Measurements from ENCODE around the gene OCA2. TPM values are rescaled to one million over a fixed set of nuclear protein-coding genes. Genes with fewer than 3 reads are reported as not detected.

The OCA2 gene
- total RNA-seq, 4 donors from 2014 or later: 7.0 to 53.1 (median 20.4) TPM

DNA sequence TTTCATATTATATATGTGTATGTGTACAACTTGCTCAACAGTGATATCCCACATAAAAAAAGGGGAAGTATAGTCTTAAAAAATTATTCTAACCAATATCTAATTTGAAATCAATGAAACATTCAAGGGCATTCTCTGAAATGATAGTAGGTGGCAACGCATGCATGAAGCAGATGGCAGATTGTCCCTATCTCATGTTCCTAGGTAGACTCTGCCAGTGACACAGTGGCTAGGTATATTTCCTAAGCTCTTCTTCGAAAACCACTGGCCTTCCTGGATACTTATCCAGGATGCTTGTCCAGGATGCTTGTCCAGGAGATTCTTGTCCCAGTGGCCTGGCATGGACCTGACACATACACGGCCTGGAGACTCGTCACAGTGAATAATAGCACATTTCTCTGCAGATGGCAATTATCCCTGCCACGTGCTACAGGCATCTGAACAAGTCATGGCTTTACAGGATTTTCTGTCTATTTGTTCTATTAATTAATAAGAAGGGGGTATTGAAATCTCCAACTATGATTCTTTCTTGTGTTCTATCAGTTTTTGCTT lies 54.9 kb downstream of the OCA2 start:
- no peaks in the 10 kb centered on the region for H3K4me1 ChIP-seq
- no peak overlapping the region for H3K27ac ChIP-seq
- 77% methylated on average over 5 of the region's 5 CpGs for WGBS
- H3K4me3 ChIP-seq: no peak overlapping the region
- TF ChIP-seq, protein P1, sequence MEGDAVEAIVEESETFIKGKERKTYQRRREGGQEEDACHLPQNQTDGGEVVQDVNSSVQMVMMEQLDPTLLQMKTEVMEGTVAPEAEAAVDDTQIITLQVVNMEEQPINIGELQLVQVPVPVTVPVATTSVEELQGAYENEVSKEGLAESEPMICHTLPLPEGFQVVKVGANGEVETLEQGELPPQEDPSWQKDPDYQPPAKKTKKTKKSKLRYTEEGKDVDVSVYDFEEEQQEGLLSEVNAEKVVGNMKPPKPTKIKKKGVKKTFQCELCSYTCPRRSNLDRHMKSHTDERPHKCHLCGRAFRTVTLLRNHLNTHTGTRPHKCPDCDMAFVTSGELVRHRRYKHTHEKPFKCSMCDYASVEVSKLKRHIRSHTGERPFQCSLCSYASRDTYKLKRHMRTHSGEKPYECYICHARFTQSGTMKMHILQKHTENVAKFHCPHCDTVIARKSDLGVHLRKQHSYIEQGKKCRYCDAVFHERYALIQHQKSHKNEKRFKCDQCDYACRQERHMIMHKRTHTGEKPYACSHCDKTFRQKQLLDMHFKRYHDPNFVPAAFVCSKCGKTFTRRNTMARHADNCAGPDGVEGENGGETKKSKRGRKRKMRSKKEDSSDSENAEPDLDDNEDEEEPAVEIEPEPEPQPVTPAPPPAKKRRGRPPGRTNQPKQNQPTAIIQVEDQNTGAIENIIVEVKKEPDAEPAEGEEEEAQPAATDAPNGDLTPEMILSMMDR (IDR thresholded peaks at IDR 0.05): no peak
- no peak for TF ChIP-seq POLR2A (IDR thresholded peaks at IDR 0.05)
- no peak for TF ChIP-seq POLR2AphosphoS5 (IDR thresholded peaks at IDR 0.05)
- TF ChIP-seq EP300 (IDR thresholded peaks at IDR 0.05): no peak
- no peak for DNase-seq (ENCODE audit: low spot score in 2 of 2)
- H3K9me3 ChIP-seq: no peaks in the 10 kb centered on the region
- no peaks in the 10 kb centered on the region for H3K36me3 ChIP-seq
- no peaks in the 10 kb centered on the region for H3K27me3 ChIP-seq

DNA sequence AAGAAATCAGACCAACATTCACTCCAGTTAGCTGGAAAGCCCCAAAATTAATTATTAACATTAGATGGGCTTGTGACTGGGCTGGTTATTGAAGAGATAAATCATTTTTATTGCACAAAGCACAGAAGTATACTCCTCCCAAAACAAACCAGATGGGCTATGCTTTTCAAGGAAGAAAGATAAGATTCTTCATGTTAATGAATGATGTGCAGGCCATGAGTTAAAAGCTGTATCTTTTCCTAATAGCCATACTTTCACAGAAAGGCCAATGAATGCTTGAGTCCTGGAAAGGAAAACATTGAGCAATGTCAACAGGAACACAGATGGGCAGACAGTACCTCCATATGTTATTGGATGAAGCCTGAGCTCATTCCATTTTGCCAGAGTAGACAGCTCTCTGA lies 55.4 kb downstream of the OCA2 start:
- no peaks in the 10 kb centered on the region for H3K9me3 ChIP-seq
- no peak for DNase-seq (ENCODE audit: low spot score in 2 of 2)
- TF ChIP-seq EP300 (IDR thresholded peaks at IDR 0.05) (no peak), POLR2A (IDR thresholded peaks at IDR 0.05) (no peak), POLR2AphosphoS5 (IDR thresholded peaks at IDR 0.05) (no peak)
- TF ChIP-seq, protein P1 (IDR thresholded peaks at IDR 0.05): no peak

DNA sequence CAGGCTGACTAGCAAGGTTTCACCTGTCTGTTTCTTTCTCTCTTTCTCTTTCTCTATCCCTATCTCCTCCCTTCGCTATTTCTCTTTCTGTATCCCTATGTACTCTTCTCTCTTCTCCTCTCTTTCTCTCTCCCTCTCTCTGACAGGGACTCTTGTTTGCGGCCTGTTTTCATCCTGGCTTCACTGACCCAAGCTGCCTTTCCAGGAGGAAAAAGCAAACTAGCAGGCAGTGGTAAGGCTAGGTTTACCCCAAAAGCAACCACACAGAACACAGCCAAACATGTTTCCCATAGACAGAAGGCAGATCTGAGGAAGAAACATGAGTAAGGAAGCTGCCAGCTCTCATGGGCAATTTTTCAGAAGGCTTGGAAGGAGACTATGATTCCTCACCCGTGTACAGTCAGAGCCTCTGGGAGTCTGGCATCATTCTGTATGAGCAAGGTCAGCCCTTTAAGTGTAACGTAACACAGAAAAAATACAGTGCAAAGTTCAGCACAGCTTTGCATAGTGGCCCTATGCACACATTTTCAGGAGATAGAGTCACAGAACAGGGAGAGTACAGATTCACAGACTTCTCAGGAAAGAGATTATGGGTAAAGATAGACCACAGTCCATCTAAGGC lies 61.0 kb downstream of the OCA2 start:
- TF ChIP-seq EP300 (IDR thresholded peaks at IDR 0.05) (no peak), POLR2AphosphoS5 (IDR thresholded peaks at IDR 0.05) (no peak), POLR2A (IDR thresholded peaks at IDR 0.05) (no peak)
- TF ChIP-seq, protein P1 (IDR thresholded peaks at IDR 0.05): no peak
- Histone ChIP-seq H3K27ac (no peak overlapping the region), H3K4me1 (no peaks in the 10 kb centered on the region), H3K9me3 (no peaks in the 10 kb centered on the region), H3K4me3 (no peak overlapping the region), H3K27me3 (no peaks in the 10 kb centered on the region), H3K36me3 (no peaks in the 10 kb centered on the region)
- DNase-seq (ENCODE audit: low spot score in 2 of 2): no peak
- WGBS: 69% methylated on average over 4 of the region's 4 CpGs

More for the DNA sequence above, 55.4 kb downstream of the OCA2 start:
- Histone ChIP-seq H3K27ac (no peak overlapping the region), H3K4me3 (no peak overlapping the region), H3K4me1 (no peaks in the 10 kb centered on the region), H3K27me3 (no peaks in the 10 kb centered on the region), H3K36me3 (no peaks in the 10 kb centered on the region)

DNA sequence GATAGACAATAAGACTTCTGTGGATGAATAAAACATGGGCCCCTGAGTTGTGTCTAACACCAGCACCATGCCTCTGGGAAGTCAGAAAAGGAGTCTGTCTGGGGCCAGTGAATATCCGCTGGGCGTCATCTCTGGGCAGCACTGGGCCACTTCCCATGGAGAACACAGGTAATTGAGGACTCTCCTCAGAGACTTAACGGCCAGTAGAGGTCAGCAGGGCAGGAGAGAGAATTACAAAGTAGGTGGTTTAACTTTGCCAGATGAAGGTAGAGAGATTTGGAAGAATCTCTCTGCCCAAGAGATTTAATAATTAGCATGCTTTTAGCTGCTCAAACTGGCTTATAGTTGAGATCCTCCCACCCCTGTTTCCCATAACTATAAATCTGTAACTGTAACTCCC lies 65.7 kb downstream of the OCA2 start:
- H3K27me3 ChIP-seq: no peaks in the 10 kb centered on the region
- no peak for DNase-seq (ENCODE audit: low spot score in 2 of 2)
- TF ChIP-seq POLR2A (IDR thresholded peaks at IDR 0.05) (no peak), EP300 (IDR thresholded peaks at IDR 0.05) (no peak), POLR2AphosphoS5 (IDR thresholded peaks at IDR 0.05) (no peak)
- TF ChIP-seq, protein P1 (IDR thresholded peaks at IDR 0.05): no peak
- WGBS: 76% methylated on average over 3 of the region's 3 CpGs
- H3K9me3 ChIP-seq: no peaks in the 10 kb centered on the region
- no peak overlapping the region for H3K4me3 ChIP-seq
- H3K27ac ChIP-seq: no peak overlapping the region
- H3K4me1 ChIP-seq: no peaks in the 10 kb centered on the region
- H3K36me3 ChIP-seq: no peaks in the 10 kb centered on the region

DNA sequence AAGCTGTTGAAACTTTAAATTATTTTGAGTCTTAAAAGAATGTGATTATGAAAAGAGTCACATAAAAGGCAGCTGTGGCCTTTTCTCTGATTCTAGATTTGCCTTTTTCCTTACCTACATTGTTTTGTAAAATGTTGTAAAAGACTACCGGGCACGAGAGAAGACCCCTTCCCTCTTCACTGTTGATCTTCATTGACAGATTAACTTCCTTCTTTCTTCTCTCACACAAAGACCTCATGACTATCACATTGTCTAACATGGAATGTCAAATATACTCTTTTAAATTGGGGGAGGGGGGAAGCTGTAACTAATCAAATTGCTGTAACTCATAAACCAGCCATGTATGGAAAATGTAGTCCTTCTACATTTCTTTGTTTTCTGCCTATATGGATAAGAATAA lies 68.3 kb downstream of the OCA2 start:
- Histone ChIP-seq H3K4me3 (no peak overlapping the region), H3K4me1 (no peaks in the 10 kb centered on the region), H3K27me3 (no peaks in the 10 kb centered on the region), H3K9me3 (no peaks in the 10 kb centered on the region), H3K27ac (no peak overlapping the region), H3K36me3 (no peaks in the 10 kb centered on the region)
- no peak for DNase-seq (ENCODE audit: low spot score in 2 of 2)
- WGBS: 77% methylated on average over 2 of the region's 2 CpGs
- TF ChIP-seq POLR2AphosphoS5 (IDR thresholded peaks at IDR 0.05) (no peak), EP300 (IDR thresholded peaks at IDR 0.05) (no peak), POLR2A (IDR thresholded peaks at IDR 0.05) (no peak)
- TF ChIP-seq, protein P1 (IDR thresholded peaks at IDR 0.05): no peak
